Peyer's patch (tissue), 4 donors: ENCODE data around the gene PTRHD1. TPM values are rescaled to one million over a fixed set of nuclear protein-coding genes. Genes with fewer than 3 reads are reported as not detected.

Source experiments
- DNase-seq, 3 donors: peaks; one replicate each; pipeline ENCODE4 v3.0.0-alpha.2; 2017 to 2019
- H3K27ac ChIP-seq, 4 donors: fragments of 200-600 bp; sonication (generic); one replicate each; pipeline ENCODE4 v1.5.1; 2016 to 2019
- H3K27me3 ChIP-seq, 2 donors: fragments of 200-600 bp; sonication (generic); one replicate each; pipeline ENCODE4 v1.5.1; 2019
- H3K36me3 ChIP-seq, 3 donors: fragments of 200-600 bp; sonication (generic); one replicate each; pipeline ENCODE4 v1.5.1; 2016 to 2019
- H3K4me1 ChIP-seq, 4 donors: fragments of 200-600 bp; sonication (generic); one replicate each; pipeline ENCODE4 v1.5.1; 2016 to 2019
- H3K4me3 ChIP-seq, 4 donors: fragments of 200-600 bp; sonication (generic); 1 replicate in 3 of 4; 2 replicates in 1 of 4; pipeline ENCODE4 v1.5.1; 2016 to 2019; ENCODE audit warnings: mild to moderate bottlenecking in 1 of 4
- H3K9me3 ChIP-seq, 4 donors: fragments of 200-600 bp; sonication (generic); one replicate each; pipeline ENCODE4 v1.5.1; 2016 to 2019; ENCODE audit warnings: mild to moderate bottlenecking in 1 of 4
- CTCF ChIP-seq, 6 experiments: fragments of 450-650 bp in 4 of 6; fragments of 200-600 bp in 2 of 6; sonication (generic) in 1 of 6; IDR thresholded peaks; one replicate each; pipeline ENCODE4 v1.5.1; 2017 to 2019; ENCODE audit warnings: antibody characterized with exemption in 6 of 6, mild to moderate bottlenecking in 3 of 6, moderate library complexity in 1 of 6
- POLR2A ChIP-seq, 2 donors: fragments of 450-650 bp; IDR thresholded peaks; one replicate each; pipeline ENCODE4 v1.5.1; 2017; ENCODE audit warnings: antibody characterized with exemption in 2 of 2, mild to moderate bottlenecking in 2 of 2, moderate library complexity in 2 of 2
- total RNA-seq, 4 donors: library from RNA; depleted of rRNA; stranded (reverse); fragments of >200 nt; gene quantifications; one replicate each; pipeline ENCODE4 v1.1.0, GENCODE V29; 2016

Gene PTRHD1
- total RNA-seq, 4 donors from 2014 or later = 19.9 to 38.7 (median 21.2) TPM

- H3K4me1 ChIP-seq = peaks cover 0 to 8% (median 0%) of the 10 kb centered on the region in 4 donors
- no peaks in the 10 kb centered on the region for H3K27me3 ChIP-seq
- DNase-seq = peak in 1 of 3 donors; percentile 41
- H3K27ac ChIP-seq = no peak overlapping the region
- no peak overlapping the region for H3K4me3 ChIP-seq
- no peak for TF ChIP-seq CTCF (IDR thresholded peaks at IDR 0.05)
- TF ChIP-seq POLR2A (IDR thresholded peaks at IDR 0.05) = no peak
- H3K36me3 ChIP-seq = peaks cover 0 to 31% (median 0%) of the 10 kb centered on the region in 3 donors
- no peaks in the 10 kb centered on the region for H3K9me3 ChIP-seq
These were observed 30.9 kb upstream of the PTRHD1 start for GRCh38 chr2:24824071-24824588.

- Histone ChIP-seq H3K4me3 (no peak overlapping the region), H3K36me3 (peaks cover 0 to 36% (median 0%) of the 10 kb centered on the region in 3 donors), H3K27ac (no peak overlapping the region), H3K9me3 (no peaks in the 10 kb centered on the region), H3K27me3 (no peaks in the 10 kb centered on the region), H3K4me1 (peaks cover 0 to 2% (median 0%) of the 10 kb centered on the region in 4 donors)
- no peak for DNase-seq
- TF ChIP-seq CTCF (IDR thresholded peaks at IDR 0.05) = no peak
- no peak for TF ChIP-seq POLR2A (IDR thresholded peaks at IDR 0.05)
These were observed 29.0 kb upstream of the PTRHD1 start for GRCh38 chr2:24822049-24822706.

GRCh38 chr2:24821433-24821891 is 28.3 kb upstream of the PTRHD1 start:
- peaks cover 0 to 38% (median 0%) of the 10 kb centered on the region in 3 donors for H3K36me3 ChIP-seq
- no peaks in the 10 kb centered on the region for H3K27me3 ChIP-seq
- no peak for TF ChIP-seq POLR2A (IDR thresholded peaks at IDR 0.05)
- no peak for TF ChIP-seq CTCF (IDR thresholded peaks at IDR 0.05)
- peak in 1 of 3 donors; percentile 29 for DNase-seq
- H3K4me1 ChIP-seq = no peaks in the 10 kb centered on the region
- H3K9me3 ChIP-seq = no peaks in the 10 kb centered on the region
- H3K27ac ChIP-seq = no peak overlapping the region
- no peak overlapping the region for H3K4me3 ChIP-seq

- Histone ChIP-seq H3K4me1 (no peaks in the 10 kb centered on the region), H3K27me3 (no peaks in the 10 kb centered on the region), H3K9me3 (no peaks in the 10 kb centered on the region), H3K4me3 (no peak overlapping the region), H3K36me3 (peaks cover 0 to 44% (median 0%) of the 10 kb centered on the region in 3 donors), H3K27ac (no peak overlapping the region)
- peak in 1 of 3 donors; percentile 42 for DNase-seq
- no peak for TF ChIP-seq CTCF (IDR thresholded peaks at IDR 0.05)
- TF ChIP-seq POLR2A (IDR thresholded peaks at IDR 0.05) = no peak
These were observed 27.6 kb upstream of the PTRHD1 start for GRCh38 chr2:24820598-24821432.

- Histone ChIP-seq H3K36me3 (peaks cover 0 to 44% (median 0%) of the 10 kb centered on the region in 3 donors), H3K4me1 (no peaks in the 10 kb centered on the region), H3K4me3 (no peak overlapping the region), H3K27me3 (no peaks in the 10 kb centered on the region), H3K27ac (no peak overlapping the region), H3K9me3 (no peaks in the 10 kb centered on the region)
- DNase-seq = no peak
- TF ChIP-seq CTCF (IDR thresholded peaks at IDR 0.05) = no peak
- no peak for TF ChIP-seq POLR2A (IDR thresholded peaks at IDR 0.05)
These were observed 27.0 kb upstream of the PTRHD1 start for GRCh38 chr2:24820175-24820513.
